Measurements from ENCODE around the gene NCBP3.
A peak's percentile ranks its signal among the peaks of the same experiment; 100 is the strongest.

Gene NCBP3

GRCh38 chr17:3892095-3892998 is 46.3 kb upstream of the NCBP3 start (continued):
- TF ChIP-seq ZNF391 (tag by site-specific recombination; IDR thresholded peaks at IDR 0.05; ENCODE audit: borderline replicate concordance, low read depth) (peak; percentile 61; the same call in 1 of the 2 replicates), ZNF350 (tag by site-specific recombination; IDR thresholded peaks at IDR 0.05) (no peak), ZNF23 (tag by site-specific recombination; IDR thresholded peaks at IDR 0.05; ENCODE audit: borderline replicate concordance) (no peak), ZNF623 (tag by site-specific recombination; IDR thresholded peaks at IDR 0.05) (no peak), ZNF19 (tag by site-specific recombination; IDR thresholded peaks at IDR 0.05; ENCODE audit: low read depth) (no peak), ZBTB48 (tag by site-specific recombination; IDR thresholded peaks at IDR 0.05) (peak; percentile 75), ZNF394 (tag by site-specific recombination; IDR thresholded peaks at IDR 0.05; ENCODE audit: borderline replicate concordance) (no peak), ZNF239 (tag by site-specific recombination; IDR thresholded peaks at IDR 0.05) (no peak), ZNF510 (tag by site-specific recombination; IDR thresholded peaks at IDR 0.05; ENCODE audit: insufficient replicate concordance) (no peak), EGR2 (tag by site-specific recombination; IDR thresholded peaks at IDR 0.05; ENCODE audit: low read depth) (peak; percentile 99), ZNF544 (tag by site-specific recombination; IDR thresholded peaks at IDR 0.05) (no peak), ZNF488 (tag by site-specific recombination; IDR thresholded peaks at IDR 0.05) (no peak), ZNF175 (tag by site-specific recombination; IDR thresholded peaks at IDR 0.05) (no peak), ZNF174 (tag by site-specific recombination; IDR thresholded peaks at IDR 0.05) (no peak), ZNF324 (tag by site-specific recombination; IDR thresholded peaks at IDR 0.05) (peak; percentile 82), KLF17 (tag by site-specific recombination; IDR thresholded peaks at IDR 0.05) (peak; percentile 100), ZNF843 (tag by site-specific recombination; IDR thresholded peaks at IDR 0.05) (peak; percentile 42; the same call in 1 of the 2 replicates), ZNF112 (tag by site-specific recombination; IDR thresholded peaks at IDR 0.05) (no peak), TRIM28 (IDR thresholded peaks at IDR 0.05; ENCODE audit: borderline replicate concordance, low read length) (no peak), ZFP37 (tag by site-specific recombination; IDR thresholded peaks at IDR 0.05) (no peak), ZNF677 (tag by site-specific recombination; IDR thresholded peaks at IDR 0.05) (no peak), ZNF146 (tag by site-specific recombination; IDR thresholded peaks at IDR 0.05) (no peak), ZNF311 (tag by site-specific recombination; IDR thresholded peaks at IDR 0.05; ENCODE audit: borderline replicate concordance) (no peak), ZNF48 (tag by site-specific recombination; IDR thresholded peaks at IDR 0.05) (no peak), FEZF1 (tag by site-specific recombination; IDR thresholded peaks at IDR 0.05) (no peak), ZNF792 (tag by site-specific recombination; IDR thresholded peaks at IDR 0.05) (peak; percentile 74; the same call in 1 of the 2 replicates), ZBTB8A (tag by site-specific recombination; IDR thresholded peaks at IDR 0.05) (peak; percentile 93), ZSCAN23 (tag by site-specific recombination; IDR thresholded peaks at IDR 0.05) (no peak), MZF1 (tag by site-specific recombination; IDR thresholded peaks at IDR 0.05; ENCODE audit: borderline replicate concordance) (no peak), ZNF302 (tag by site-specific recombination; IDR thresholded peaks at IDR 0.05; ENCODE audit: low read depth) (no peak)
- TF ChIP-seq, protein P1, sequence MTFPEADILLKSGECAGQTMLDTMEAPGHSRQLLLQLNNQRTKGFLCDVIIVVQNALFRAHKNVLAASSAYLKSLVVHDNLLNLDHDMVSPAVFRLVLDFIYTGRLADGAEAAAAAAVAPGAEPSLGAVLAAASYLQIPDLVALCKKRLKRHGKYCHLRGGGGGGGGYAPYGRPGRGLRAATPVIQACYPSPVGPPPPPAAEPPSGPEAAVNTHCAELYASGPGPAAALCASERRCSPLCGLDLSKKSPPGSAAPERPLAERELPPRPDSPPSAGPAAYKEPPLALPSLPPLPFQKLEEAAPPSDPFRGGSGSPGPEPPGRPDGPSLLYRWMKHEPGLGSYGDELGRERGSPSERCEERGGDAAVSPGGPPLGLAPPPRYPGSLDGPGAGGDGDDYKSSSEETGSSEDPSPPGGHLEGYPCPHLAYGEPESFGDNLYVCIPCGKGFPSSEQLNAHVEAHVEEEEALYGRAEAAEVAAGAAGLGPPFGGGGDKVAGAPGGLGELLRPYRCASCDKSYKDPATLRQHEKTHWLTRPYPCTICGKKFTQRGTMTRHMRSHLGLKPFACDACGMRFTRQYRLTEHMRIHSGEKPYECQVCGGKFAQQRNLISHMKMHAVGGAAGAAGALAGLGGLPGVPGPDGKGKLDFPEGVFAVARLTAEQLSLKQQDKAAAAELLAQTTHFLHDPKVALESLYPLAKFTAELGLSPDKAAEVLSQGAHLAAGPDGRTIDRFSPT (tag by site-specific recombination; IDR thresholded peaks at IDR 0.05) = peak; percentile 72
- TF ChIP-seq, protein P2, sequence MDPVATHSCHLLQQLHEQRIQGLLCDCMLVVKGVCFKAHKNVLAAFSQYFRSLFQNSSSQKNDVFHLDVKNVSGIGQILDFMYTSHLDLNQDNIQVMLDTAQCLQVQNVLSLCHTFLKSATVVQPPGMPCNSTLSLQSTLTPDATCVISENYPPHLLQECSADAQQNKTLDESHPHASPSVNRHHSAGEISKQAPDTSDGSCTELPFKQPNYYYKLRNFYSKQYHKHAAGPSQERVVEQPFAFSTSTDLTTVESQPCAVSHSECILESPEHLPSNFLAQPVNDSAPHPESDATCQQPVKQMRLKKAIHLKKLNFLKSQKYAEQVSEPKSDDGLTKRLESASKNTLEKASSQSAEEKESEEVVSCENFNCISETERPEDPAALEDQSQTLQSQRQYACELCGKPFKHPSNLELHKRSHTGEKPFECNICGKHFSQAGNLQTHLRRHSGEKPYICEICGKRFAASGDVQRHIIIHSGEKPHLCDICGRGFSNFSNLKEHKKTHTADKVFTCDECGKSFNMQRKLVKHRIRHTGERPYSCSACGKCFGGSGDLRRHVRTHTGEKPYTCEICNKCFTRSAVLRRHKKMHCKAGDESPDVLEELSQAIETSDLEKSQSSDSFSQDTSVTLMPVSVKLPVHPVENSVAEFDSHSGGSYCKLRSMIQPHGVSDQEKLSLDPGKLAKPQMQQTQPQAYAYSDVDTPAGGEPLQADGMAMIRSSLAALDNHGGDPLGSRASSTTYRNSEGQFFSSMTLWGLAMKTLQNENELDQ (tag by site-specific recombination; IDR thresholded peaks at IDR 0.05; ENCODE audit: low read depth) = no peak
- TF ChIP-seq, protein P3, sequence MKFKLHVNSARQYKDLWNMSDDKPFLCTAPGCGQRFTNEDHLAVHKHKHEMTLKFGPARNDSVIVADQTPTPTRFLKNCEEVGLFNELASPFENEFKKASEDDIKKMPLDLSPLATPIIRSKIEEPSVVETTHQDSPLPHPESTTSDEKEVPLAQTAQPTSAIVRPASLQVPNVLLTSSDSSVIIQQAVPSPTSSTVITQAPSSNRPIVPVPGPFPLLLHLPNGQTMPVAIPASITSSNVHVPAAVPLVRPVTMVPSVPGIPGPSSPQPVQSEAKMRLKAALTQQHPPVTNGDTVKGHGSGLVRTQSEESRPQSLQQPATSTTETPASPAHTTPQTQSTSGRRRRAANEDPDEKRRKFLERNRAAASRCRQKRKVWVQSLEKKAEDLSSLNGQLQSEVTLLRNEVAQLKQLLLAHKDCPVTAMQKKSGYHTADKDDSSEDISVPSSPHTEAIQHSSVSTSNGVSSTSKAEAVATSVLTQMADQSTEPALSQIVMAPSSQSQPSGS (tag by site-specific recombination; IDR thresholded peaks at IDR 0.05; ENCODE audit: low read depth) = no peak

All from HEK293 (cell line).